Kidney tubule cell (primary cell): ENCODE measurements around the gene ARHGAP42.
"Not testable (repeated sequence)": the region's sequence is repeated elsewhere in the genome, so short reads cannot be mapped to it uniquely, and the experiment has no call there.

Source experiments
- DNase-seq: peaks from one replicate; pipeline ENCODE4 v3.0.0-alpha.2; 2018; ENCODE audit warnings: low spot score

Gene ARHGAP42

DNA sequence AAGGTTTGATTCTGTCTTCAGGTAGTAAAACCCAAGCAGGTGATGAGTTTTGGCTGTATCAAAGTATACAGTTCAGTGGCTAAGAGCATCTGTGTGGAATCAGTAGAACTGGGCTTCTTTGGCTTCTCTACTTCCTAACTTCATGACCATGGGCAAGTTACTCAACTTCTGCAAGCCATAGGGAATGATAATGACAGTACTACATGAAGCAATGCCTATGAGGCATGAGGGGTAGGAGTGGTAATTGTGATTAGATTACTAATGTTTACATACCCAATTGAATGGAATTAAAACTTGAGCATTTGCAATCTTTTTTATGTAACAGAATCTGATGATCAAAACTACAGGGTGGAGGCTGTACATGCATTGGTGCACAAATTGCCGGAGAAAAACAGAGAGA lies 278.3 kb downstream of the ARHGAP42 start:
- DNase-seq = no peak

DNA sequence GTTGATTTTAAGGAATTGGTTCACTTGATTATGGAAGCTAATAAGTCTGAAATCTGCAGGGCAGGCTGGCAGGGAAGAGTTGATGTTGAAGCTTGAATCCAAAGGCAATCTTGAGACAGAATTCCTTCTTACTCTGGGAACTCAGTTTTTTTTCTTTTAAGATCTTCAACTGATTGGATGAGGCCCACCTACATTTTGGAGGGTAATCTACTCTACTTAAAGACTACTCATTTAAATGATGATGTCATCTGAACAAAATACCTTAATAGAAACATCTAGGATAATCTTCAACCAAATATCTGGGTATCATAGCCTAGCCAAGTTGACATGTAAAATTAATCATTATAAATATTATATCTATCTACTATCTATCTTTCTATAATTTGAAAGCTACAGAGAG lies 279.3 kb downstream of the ARHGAP42 start:
- DNase-seq = no peak

DNA sequence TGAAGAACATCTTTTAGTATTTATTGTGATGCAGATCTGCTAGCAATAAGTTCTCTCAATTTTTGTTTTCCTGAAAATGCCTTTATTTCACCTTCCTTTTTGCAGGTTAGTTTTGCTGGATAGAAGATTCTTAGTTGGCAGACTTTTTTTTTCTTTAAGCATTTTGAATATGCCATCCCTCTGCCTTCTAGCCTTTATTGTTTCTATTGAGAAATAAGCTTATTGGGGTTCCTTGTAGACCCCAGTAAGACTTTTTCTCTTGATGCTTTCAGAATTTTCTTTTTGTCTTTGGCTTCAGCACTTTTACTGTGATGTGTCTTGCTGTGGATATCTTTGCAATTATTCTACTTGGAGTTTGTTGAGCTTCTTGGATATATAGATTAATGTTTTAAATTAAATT lies 281.9 kb downstream of the ARHGAP42 start:
- DNase-seq = no peak

DNA sequence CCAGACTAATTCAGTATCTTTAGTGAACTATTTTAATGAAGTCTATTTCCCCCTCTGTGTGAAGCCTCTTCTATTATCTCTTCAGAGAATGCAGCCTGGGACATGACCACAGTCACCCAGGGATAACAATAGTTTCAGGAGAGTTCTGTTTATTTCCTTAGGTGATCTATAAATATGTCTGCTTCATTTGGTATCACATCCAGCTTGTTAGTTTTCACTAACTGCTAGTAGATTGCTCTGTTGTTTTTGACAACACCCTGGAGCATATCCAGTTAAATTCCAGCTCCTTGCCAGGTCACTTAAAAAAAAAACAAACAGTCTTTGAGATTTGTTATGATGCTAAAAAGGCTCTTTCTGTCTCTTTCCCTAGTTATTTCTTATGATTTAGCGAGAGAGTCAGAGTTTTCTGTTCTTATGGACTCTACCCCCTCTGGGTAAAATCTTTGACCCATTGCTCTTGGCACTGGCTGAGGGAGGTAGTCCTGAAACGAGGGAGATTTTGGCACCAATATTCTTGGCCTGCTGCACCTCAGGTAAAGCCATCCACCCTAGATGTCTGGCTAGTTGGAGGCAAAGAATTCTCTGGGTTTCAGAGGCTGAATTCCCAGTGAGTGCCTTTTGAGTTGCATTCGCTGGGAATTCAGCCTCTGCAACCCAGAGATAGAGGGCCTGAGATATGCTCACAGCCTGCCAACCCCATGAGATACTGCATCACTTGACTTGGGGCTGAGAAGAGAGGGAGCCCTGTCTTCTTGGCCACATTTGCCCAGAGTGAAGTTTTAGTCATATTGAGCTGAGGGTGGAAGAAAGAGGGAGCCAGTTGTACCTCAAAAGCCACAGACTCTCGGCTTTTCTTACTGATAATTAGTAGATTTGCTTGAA lies 283.4 kb downstream of the ARHGAP42 start:
- no peak for DNase-seq

DNA sequence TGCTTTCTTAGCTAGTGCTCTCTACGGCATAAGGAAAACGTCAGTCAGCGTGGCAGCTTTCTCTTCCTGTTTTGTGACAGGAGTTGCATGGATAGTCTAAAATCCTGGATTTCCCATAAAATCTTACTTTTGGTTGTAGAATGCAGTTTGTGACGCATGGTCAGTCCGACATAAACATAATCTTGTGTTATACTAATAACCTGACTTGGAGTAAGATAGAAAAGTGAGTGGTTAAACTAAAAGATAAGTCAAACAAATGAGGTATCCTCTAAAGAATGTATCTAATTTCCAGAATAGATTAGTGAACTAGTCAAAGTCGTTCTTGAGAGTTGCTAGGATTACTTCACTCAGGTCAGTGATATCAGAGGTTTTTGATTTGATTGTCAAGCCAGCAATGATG lies 285.0 kb downstream of the ARHGAP42 start:
- DNase-seq = no peak

DNA sequence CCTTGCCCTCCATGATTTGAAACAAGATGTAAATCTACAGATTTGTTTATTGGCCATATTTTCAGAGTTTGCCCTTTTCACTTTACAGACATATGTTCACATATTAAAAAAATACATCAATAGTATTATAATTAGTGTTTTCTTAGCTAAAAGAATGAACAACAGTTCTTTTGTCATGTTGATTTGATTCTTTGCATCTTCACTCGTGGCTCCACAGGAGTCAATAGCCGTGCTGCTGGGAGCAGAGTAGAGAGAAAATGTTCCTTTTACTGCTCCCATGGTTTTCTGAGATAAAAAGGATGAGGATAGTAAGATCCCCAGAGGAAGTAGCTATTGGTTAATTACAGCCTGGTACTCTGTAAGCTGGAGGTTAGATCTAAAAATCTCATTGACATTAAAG lies 291.4 kb downstream of the ARHGAP42 start:
- no peak for DNase-seq

DNA sequence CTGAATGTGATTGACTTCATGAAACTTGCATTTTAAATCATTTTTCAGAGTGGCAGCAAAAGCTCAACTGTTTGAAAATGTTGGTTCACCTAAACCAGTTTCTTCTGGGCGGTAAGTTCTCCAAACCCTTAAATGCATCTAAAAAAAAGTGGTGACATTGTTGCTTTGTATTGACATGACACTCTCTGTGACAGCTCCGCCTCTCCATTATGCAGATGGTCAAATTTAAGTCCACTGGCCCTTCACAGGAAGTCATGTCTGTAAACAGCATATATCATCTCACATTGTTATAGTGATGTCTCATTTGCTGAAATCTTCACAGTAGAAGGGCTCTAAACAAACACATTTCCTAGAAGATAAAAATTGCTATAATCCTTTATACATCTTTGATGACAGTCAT lies 291.9 kb downstream of the ARHGAP42 start:
- no peak for DNase-seq

DNA sequence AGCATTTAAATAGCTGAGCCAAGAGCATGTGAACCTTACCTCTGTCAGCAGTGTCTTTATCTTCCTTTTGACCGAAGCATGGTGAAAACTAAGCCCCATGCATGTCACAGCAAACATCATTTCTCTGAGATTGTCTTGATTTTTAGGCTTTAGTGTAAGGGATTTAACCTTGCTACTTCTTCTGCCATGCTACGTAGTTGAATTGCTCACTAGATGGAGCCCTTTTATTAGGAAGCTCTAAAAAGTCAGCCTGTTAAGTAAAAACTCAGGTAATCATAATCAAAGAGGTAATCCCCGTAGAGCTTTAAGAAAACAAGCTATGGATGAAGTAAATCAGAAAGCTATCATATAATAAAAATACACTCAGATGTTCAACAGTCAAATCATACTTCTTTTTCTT lies 293.1 kb downstream of the ARHGAP42 start:
- no peak for DNase-seq

DNA sequence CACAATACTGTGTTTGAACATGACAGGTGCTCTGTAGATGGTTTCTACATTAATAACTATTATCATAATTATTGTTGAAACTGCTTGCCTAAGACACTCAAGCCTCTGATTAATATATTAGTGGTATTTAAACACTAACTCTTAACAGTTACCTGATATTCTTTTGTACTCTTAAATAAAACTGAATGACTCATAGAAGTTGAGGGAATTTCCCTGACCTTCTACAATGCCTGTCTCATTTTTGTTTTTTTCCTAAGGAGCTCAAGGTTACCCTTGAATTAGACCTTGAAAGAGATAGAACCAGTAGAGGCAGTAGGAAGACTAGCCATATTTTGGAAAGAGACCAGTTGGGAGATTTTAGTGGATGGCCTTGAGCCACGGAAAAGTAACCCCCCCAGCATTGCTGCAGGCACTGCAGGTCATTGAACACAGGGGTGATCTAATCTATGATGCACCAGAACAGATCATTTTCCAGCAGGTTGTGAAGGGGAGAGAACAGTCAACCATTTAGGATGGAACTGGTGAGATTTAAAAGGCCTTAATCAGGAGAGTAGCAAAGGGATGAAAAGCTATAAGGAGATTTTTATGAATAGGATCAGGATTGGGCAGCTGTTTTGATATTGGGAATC lies 294.2 kb downstream of the ARHGAP42 start:
- peak; percentile 67 for DNase-seq

DNA sequence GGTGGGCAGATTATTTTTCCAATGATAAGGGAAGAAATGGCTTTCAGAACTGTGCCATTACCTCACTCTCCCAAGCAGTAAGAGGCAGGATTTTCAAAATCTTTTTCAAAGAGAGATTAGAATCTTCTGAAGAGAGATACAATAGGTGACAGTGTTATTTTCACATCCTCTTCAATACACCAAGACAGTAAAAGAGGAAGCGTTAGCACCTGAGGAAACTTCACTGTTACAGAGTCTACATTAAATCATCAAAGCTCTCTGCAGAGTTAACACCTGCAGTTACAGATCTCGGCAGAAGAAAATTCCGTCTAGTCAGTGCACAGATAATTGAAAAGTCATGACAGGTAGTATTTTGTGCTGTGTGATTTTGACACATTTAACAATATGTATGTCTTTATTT lies 297.6 kb downstream of the ARHGAP42 start:
- no peak for DNase-seq

DNA sequence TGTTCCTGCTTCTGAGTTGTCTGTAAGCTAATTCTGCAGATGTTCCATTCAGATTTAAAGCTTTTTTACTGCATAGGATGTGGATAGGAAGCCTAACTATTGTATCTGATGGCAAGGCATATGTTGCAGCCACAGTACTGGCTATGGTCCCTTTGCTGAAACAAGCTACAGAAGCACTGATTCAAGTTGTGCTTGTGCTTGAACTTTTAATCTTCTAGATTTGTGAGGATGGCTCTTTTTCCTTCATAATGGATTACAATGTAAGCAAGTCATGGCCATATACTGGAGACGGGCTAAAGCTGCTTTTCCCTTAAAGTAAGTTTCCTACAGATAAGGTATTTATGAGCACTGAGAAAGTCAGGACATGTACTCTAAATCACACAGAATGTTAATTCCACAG lies 303.8 kb downstream of the ARHGAP42 start:
- DNase-seq = no peak

DNA sequence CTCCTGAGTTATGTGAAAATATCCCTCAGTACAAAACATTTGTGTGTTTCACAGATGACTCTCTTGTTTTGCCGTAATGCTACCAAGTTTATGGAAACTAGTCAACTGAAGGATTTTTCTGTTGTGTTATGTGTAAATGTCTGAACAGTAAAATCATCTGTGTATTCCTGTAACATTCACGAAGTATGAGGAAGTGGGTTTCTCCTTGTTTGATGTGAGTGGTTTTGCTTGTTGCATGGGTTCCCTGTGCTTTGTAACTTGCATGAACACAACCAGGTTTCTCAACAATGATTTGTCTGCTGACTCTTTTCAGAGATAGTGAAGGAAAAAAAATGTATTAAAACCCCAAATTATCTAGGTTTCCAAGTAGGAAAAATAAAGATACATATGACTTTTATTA lies 304.5 kb downstream of the ARHGAP42 start:
- DNase-seq = peak; percentile 77

DNA sequence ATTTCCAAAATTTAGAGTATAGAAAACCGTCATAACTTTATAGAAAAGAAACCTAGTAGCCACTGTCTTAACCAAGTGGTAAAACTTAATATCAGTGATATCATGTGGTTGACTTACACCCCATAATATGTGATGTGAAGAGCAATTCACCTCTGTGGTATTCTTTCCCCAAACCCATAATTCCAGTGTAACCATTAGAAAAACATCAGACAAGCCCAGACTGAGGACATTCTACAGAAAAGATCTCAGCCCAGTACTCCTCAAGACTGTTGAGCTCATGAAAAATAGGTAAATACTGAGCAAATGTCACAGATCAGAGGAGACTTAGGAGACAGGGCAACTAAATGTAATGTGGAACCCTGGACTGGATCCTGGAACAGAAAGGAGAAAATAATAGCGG lies 307.9 kb downstream of the ARHGAP42 start:
- no peak for DNase-seq

DNA sequence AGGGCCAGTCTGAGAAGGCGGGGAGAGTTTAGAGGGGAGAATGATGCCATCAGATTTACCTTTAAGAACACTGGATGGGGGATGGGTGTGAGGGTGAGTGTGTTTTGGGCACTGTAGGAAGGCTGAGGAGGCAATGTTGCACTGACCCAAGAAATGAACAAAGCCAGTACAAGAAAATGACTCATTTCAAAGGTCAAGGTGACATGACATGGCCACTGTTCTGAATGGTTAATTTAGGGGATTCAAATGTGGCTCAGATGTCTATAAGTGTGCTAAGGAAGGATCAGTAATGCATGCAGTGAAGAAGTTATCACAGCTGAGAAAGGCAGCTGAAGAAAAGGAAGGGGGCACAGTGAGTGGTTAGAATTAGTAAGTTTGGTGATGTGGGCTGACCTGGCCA lies 312.7 kb downstream of the ARHGAP42 start:
- no peak for DNase-seq

DNA sequence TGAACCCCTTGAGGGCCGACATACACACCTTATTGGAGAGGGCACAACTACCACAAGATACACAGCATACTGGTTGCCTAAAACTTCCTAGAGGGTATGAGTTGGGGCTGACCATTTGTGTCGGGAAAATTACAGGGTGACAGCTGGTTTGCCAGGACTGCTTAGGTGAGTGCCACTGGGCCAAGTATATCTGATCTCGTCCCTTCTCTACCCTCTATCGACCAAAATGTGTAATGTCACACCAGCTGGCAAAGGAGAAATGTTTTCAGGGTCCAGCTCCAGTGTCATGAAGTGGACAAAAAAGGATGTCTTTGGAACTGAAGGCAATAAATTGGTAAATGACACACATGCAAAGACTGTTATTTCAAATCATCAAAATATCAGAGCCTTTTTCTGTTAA lies 316.4 kb downstream of the ARHGAP42 start:
- DNase-seq = no peak

DNA sequence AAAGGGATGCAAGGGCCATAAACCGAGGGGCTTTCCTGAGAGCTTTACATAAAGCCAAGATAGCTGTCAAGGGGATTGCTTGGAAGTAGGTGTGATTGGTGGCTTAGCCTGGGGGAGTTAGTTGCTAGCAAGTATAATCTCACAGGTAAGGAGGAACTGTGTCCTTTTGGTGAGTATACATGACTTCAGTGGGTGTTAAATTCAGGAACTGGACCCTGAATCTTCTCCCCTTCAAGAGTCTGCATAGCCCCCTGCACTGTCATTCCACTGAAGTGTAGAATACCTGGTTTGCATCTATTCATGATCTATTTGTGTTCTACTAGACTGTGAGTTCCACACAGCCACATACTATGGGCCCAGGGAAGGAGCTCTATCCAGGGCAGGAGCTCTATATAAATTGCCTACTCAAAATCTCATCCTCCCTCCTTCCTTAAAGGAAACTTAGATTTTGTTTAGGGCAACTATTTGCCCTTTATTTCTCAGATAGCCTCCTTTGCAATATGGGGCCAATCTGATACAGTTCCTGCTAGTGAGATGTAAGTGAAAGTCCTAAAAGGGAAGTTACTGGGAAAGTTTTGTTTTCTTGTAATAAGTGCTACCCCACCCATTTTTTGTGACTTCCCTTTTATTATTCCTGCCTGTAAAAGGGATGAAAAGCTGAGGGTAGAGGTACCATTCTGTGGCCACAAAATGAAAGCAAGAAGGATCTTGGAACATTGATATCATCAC lies 322.0 kb downstream of the ARHGAP42 start:
- DNase-seq = no peak

DNA sequence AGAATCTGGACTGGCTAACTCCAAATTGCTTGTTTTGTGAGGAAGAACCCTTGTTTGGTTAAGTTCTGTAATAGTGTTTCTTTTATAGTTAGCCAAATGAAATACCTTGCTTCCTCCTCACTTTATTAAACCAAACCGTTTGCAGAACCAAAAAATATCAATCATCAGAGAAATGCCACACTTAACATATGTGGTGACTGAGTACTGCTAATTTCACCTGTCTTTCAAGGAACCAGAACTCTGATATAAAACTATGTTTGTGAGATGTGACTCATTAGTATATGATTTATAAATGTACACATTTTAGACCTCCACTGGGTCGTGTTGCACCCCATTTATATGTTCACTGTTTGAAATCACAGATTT lies 322.6 kb downstream of the ARHGAP42 start:
- no peak for DNase-seq

DNA sequence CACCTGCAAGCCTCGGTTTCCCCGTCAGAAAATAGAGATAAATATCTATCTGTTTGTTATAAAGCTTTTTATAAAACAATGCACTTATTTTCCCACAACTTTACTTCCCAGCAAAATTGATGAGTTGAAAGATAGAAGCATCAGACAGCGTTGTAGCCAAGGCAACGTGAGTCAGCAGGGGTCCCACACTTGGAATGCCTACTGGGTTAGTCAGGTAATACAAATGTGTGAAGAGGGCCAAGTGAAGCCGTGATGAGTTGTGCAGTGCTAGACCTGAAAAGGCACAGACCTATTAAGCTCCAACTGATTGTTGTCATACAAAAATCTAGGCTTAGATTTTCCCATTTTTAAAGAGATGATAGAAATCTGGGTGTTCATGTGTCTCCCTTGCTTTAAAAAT lies 323.8 kb downstream of the ARHGAP42 start:
- DNase-seq = peak; percentile 38

DNA sequence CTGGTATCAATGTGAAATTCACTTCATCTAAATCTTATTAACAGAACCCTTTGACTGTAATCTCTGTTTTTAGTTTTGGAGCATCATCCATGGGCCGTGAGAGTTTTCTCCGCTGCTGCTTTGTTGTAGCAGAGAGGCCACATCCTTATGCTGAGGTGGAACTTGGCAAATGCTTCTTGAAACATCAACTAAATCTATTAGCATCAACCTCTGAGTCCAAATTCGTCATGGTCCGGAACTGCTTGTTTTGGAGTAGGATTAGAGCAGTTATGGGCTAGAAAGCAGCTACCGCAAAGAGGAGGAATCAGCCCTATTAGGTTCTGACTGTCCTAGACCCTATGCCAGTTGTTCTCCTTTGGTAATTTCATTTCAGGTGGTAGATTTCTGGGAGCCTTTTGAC lies 324.8 kb downstream of the ARHGAP42 start:
- no peak for DNase-seq

DNA sequence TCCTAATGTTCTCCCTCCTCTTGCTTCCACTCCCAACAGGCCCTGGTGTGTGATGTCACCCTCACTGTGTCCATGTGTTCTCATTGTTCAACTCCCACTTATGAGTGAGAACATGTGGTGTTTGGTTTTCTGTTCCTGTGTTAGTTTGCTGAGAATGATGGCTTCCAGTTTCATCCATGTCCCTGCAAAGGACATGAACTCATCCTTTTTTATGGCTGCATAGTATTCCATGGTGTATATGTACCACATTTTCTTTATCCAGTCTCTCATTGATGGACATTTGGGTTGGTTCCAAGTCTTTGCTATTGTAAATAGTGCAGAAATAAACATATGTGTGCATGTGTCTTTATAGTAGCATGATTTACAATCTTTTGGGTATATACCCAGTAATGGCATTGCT lies 326.6 kb downstream of the ARHGAP42 start:
- DNase-seq = not testable (repeated sequence)

DNA sequence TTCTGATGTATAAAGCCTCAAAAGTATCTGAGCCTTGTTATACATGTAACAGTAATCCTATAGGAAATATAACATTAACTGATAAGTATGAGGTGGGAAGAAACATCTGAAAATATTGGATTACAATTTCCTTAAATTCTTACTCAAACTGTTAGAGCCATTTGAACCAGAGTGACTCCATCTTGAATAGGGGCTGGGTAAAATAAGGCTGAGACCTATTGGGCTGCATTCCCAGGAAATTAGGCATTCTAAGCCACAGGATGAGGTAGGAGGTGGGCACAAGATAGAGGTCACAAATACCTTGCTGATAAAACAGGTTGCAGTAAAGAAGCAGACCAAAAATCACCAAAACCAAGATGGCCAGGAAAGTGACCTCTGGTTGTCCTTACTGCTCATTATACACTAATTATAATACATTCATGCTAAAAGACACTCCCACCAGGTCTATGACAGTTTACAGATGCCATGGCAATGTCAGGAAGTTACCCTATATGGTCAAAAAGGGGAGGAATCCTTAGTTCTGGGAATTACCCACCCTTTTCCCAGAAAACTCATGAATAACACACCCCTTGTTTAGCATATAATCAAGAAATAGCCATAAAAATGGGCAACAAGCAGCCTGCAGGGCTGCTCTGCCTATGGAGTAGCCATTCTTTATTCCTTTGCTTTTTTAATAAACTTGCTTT lies 327.7 kb downstream of the ARHGAP42 start:
- DNase-seq = no peak

DNA sequence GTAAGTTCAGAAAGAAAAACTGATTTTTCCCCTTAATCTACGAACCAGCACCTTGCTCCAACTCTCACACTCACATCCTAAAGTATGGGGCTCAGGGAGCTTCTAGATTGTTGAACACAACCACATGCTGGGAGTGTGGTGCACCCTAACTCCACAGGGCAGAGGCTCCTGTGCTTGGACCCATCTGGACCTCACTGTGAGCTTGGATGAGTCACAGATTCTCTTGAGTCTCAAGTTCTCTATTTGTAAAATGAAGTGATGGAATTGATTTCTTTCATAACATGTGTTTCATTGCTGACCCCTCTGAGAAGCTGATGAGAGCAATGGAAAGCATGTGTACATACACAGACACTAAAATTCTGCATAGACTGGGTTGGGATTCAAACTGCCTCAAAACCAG lies 332.8 kb downstream of the ARHGAP42 start:
- DNase-seq = no peak

DNA sequence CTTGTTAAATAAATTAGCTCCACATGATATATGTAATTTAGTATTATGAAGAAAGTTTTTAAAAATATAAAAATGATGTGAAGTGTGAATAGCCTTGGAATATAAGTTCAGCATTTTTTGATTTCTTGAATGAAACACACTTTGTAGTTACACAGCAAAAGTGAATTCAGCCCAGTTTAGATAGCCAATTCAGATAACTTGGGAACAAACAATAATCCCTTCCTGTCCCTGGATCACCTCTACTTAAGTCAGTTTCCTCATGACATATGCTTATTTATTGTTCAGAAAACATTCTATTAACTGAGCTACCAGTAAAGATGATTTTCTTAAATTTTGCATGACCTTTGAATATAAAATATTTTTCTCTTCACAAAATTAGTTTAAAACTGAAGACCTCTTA lies 335.2 kb downstream of the ARHGAP42 start:
- DNase-seq = no peak
